C4-2B (cell line): ENCODE data around the gene FCGR3B.

Source experiments
- CTCF ChIP-seq: fragments of 450-650 bp; conservative IDR thresholded peaks from 2 replicates; pipeline ENCODE4 v1.5.1; 2017; ENCODE audit warnings: mild to moderate bottlenecking
- ZFX ChIP-seq: fragments of 450-650 bp; IDR thresholded peaks from 2 replicates; pipeline ENCODE4 v1.6.1; 2017

DNA sequence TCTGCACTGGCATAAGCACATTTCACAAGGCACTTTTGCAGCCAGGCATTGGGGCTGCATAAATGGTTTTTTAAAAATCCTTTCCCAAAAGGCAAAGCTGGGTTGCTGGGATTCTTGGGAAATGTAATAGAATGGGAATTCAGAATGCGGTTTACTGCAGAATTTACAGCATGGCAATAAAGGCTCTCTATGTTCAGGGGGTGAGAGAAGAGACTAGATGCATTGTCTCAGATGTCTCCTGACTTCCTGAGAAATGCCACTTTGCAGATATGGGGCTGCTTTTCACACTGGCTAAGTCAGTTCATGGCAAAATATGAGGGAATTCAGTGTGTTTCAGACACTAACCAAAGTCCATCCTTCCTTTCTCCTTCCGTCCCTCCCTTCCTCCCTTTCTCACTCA lies 45.5 kb upstream of the FCGR3B start:
- no peak for TF ChIP-seq CTCF
- no peak for TF ChIP-seq ZFX
